ENCODE data around the gene CBL.

DNA sequence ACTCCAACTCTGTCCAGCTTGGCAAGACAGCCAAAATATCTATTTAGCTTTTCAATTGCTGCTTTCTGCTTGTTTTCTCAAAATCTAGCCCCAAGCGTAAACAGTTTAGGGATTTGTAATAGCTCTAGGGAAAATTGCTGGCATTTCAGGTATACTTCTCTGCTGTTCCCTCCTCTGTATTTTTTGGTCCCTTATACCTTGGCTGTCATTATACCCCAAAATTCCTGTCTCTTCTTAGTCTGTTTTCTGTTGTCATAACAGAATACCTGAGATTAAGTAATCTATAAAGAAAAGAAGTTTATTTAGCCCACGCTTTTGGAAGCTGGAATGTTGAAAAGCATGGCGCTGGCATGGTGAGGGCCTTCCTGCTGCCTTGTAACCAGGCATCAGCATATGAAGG, 87.3 kb downstream of the CBL start:
- TF ChIP-seq, protein P1, sequence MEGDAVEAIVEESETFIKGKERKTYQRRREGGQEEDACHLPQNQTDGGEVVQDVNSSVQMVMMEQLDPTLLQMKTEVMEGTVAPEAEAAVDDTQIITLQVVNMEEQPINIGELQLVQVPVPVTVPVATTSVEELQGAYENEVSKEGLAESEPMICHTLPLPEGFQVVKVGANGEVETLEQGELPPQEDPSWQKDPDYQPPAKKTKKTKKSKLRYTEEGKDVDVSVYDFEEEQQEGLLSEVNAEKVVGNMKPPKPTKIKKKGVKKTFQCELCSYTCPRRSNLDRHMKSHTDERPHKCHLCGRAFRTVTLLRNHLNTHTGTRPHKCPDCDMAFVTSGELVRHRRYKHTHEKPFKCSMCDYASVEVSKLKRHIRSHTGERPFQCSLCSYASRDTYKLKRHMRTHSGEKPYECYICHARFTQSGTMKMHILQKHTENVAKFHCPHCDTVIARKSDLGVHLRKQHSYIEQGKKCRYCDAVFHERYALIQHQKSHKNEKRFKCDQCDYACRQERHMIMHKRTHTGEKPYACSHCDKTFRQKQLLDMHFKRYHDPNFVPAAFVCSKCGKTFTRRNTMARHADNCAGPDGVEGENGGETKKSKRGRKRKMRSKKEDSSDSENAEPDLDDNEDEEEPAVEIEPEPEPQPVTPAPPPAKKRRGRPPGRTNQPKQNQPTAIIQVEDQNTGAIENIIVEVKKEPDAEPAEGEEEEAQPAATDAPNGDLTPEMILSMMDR (IDR thresholded peaks at IDR 0.05; ENCODE audit: borderline replicate concordance, extremely low read depth, low read length, poor library complexity, severe bottlenecking), result no peak
- TF ChIP-seq EZH2 (IDR thresholded peaks at IDR 0.05; ENCODE audit: borderline replicate concordance, low read depth, low read length, severe bottlenecking), result no peak
